ENCODE measurements around the gene AADACL4.

DNA sequence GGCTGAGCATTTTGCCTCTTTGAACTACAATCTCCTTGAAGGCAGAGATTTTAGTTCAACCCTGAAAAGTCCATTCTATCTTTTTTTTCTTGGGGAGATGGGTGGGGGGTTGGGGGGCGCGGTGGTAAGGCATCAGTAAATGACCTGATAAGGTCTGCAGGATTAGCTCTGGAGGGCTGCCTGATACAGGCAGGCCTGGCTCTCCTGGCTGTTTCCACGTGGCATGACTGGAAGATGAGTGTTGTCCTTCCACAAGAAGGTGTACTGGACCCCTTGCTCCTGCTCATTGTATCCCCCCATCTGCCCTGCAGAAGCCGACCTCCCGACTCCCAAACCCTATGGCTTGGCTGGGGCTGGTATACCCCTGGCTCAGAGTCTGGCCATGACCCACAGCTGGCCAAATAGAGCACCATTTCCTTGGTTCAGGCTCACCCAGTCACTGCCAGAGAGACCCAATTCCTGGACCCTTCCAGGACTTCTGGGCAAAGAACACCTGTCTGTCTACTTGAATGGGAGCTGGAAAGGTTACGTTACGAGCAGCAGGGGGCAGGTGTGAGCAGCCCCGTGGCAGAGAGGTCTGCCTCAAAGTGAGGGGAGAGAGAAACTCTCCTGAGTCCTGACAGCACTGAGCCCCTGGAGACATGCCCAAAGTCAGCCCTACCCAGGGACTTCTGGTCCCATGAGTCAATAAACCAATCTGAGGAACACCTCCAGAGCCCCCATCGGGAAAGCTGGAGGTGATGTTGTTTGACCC, 42.8 kb upstream of the AADACL4 start:
- TF ChIP-seq EZH2phosphoT487 (IDR thresholded peaks at IDR 0.05; ENCODE audit: low read depth, severe bottlenecking, unreplicated experiment), result no peak
- TF ChIP-seq, protein P1, sequence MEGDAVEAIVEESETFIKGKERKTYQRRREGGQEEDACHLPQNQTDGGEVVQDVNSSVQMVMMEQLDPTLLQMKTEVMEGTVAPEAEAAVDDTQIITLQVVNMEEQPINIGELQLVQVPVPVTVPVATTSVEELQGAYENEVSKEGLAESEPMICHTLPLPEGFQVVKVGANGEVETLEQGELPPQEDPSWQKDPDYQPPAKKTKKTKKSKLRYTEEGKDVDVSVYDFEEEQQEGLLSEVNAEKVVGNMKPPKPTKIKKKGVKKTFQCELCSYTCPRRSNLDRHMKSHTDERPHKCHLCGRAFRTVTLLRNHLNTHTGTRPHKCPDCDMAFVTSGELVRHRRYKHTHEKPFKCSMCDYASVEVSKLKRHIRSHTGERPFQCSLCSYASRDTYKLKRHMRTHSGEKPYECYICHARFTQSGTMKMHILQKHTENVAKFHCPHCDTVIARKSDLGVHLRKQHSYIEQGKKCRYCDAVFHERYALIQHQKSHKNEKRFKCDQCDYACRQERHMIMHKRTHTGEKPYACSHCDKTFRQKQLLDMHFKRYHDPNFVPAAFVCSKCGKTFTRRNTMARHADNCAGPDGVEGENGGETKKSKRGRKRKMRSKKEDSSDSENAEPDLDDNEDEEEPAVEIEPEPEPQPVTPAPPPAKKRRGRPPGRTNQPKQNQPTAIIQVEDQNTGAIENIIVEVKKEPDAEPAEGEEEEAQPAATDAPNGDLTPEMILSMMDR (IDR thresholded peaks at IDR 0.05; ENCODE audit: poor library complexity), result peak; percentile 33

Data from hepatocyte (in vitro differentiated cells).